GM19395 (cell line): ENCODE data around the gene DCTD.

Experiments
- ATAC-seq: cut with Tn5 transposase; IDR thresholded peaks from one replicate; pipeline ENCODE4 v1.9.1; 2021; ENCODE audit warnings: mild to moderate bottlenecking, moderate library complexity; ENCODE audit not compliant: unreplicated experiment

Gene DCTD

DNA sequence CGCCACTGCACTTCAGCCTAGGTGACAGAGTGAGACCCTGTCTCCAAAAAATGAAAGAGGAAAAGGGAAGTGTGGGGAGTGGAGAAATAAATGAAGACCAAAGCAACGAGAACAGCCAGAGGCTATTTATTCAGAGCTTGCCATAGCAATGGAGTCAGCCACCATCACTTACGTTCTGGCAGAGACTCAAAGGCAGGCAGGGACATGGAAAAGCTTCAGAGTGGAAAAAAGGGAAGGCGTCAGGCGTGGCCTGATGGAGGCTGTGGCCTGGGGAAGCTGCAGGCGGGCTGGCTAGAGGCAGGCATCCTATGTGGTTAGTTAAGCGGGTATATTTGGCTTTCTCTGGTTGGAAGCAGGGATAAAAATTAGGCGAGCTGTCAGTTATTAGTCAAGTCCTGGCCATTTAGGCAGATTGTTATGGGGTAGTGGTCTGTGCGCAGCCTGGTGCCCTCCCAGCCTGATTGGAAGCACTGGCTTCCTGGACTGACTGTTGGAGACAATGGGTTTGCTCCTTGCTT is 73.3 kb downstream of the DCTD start:
- ATAC-seq = no peak

- ATAC-seq = no peak
Observed at GRCh38 chr4:182842759-182843390, 74.3 kb downstream of the DCTD start.

- no peak for ATAC-seq
Observed at GRCh38 chr4:182842104-182842600, 75.0 kb downstream of the DCTD start.

GRCh38 chr4:182840108-182840507 is 77.1 kb downstream of the DCTD start:
- ATAC-seq = no peak
